H1 (cell line): ENCODE data around the gene VWA3B. TPM values are rescaled to one million over a fixed set of nuclear protein-coding genes. Genes with fewer than 3 reads are reported as not detected.

Experiments used
- CTCF ChIA-PET: fragments of 300-600 bp; sonication (Branson Sonifier 250); formaldehyde crosslinking; loops from one replicate; lab custom pipeline; 2021; ENCODE audit not compliant: partially characterized antibody; lab: Charles Lee
- POLR2A ChIA-PET: fragments of 300-600 bp; sonication (Branson Sonifier 250); formaldehyde crosslinking; loops from one replicate; lab custom pipeline; 2021; ENCODE audit warnings: inconsistent platforms; ENCODE audit not compliant: partially characterized antibody; lab: Charles Lee
- DNase-seq, 2 experiments: peaks; one replicate each; pipeline versions ENCODE4 v3.0.0 to v3.0.0-alpha.2; 2010 to 2022; ENCODE audit warnings: low spot score in 2 of 2, low read depth in 1 of 2, mixed read lengths in 1 of 2
- FAIRE-seq: peaks from 2 replicates; lab custom pipeline; 2011; peaks lifted over from hg19 to GRCh38; lab: Jason Lieb, UNC
- H2AFZ ChIP-seq: 2 replicates; pipeline ENCODE4 v1.8.1; 2012; ENCODE audit warnings: low read length, inconsistent platforms
- H2AK5ac ChIP-seq: 2 replicates; pipeline ENCODE4 v1.6.1; 2013; ENCODE audit warnings: low read depth, low read length
- H2BK120ac ChIP-seq: replicated peaks from 2 replicates; pipeline ENCODE3; 2013; ENCODE audit warnings: low read depth, low read length, inconsistent platforms
- H2BK12ac ChIP-seq: 2 replicates; pipeline ENCODE4 v1.6.1; 2013; ENCODE audit warnings: low read depth, low read length
- H2BK15ac ChIP-seq: 2 replicates; pipeline ENCODE4 v1.6.1; 2013; ENCODE audit warnings: low read length
- H2BK20ac ChIP-seq: 2 replicates; pipeline ENCODE4 v1.6.1; 2013; ENCODE audit warnings: low read length
- H2BK5ac ChIP-seq: 2 replicates; pipeline ENCODE4 v1.6.1; 2013; ENCODE audit warnings: low read depth, low read length
- H3K14ac ChIP-seq: 2 replicates; pipeline ENCODE4 v1.6.1; 2013; ENCODE audit warnings: inconsistent platforms; ENCODE audit not compliant: insufficient read length
- H3K18ac ChIP-seq: 2 replicates; pipeline ENCODE4 v1.6.1; 2013; ENCODE audit warnings: low read length; ENCODE audit errors: extremely low read depth
- H3K23ac ChIP-seq: 2 replicates; pipeline ENCODE4 v1.6.1; 2013; ENCODE audit warnings: inconsistent platforms; ENCODE audit not compliant: insufficient read length
- H3K23me2 ChIP-seq: 2 replicates; pipeline ENCODE4 v1.6.1; 2013; ENCODE audit warnings: low read depth, low read length
- H3K27ac ChIP-seq: 2 replicates; pipeline ENCODE4 v1.6.1; 2011; ENCODE audit warnings: low read depth, low read length, inconsistent platforms
- H3K27me3 ChIP-seq, 4 experiments: replicated peaks in 1 of 4; 1 replicate in 1 of 4; 2 replicates in 3 of 4; pipeline versions ENCODE4 v1.6.1 to v1.8.1; 2011 to 2013; ENCODE audit warnings: low read length in 3 of 4, mild to moderate bottlenecking in 3 of 4, inconsistent platforms in 2 of 4, mixed read lengths in 2 of 4, moderate library complexity in 1 of 4; ENCODE audit not compliant: control insufficient read depth in 3 of 4, insufficient read depth in 3 of 4; ENCODE audit errors: extremely low read depth in 1 of 4
- H3K36me3 ChIP-seq, 4 experiments: 2 replicates each; pipeline versions ENCODE4 v1.6.1 to v1.8.1; 2011 to 2013; ENCODE audit warnings: mild to moderate bottlenecking in 4 of 4, low read length in 3 of 4, moderate library complexity in 2 of 4, control low read depth in 1 of 4, inconsistent platforms in 1 of 4; ENCODE audit not compliant: insufficient read depth in 4 of 4, control insufficient read depth in 2 of 4
- H3K4ac ChIP-seq: replicated peaks from 2 replicates; pipeline ENCODE3; 2013; ENCODE audit warnings: low read length, low read depth, mixed read lengths, inconsistent platforms; ENCODE audit not compliant: insufficient read length
- H3K4me1 ChIP-seq, 4 experiments: replicated peaks in 1 of 4; 1 replicate in 1 of 4; 2 replicates in 3 of 4; pipeline versions ENCODE4 v1.6.1 to v1.8.1; 2011 to 2013; ENCODE audit warnings: low read length in 3 of 4, inconsistent platforms in 2 of 4, mixed read lengths in 1 of 4; ENCODE audit not compliant: insufficient read depth in 4 of 4, control insufficient read depth in 3 of 4
- H3K4me2 ChIP-seq, 2 experiments: 2 replicates each; pipeline versions ENCODE4 v1.6.1 to v1.8.1; 2011 to 2013; ENCODE audit warnings: low read depth in 2 of 2, low read length in 2 of 2, control low read depth in 1 of 2, inconsistent platforms in 1 of 2, mild to moderate bottlenecking in 1 of 2; ENCODE audit not compliant: insufficient read depth in 1 of 2
- H3K4me3 ChIP-seq, 4 experiments: fragments of 200-600, 300-600 bp in 1 of 4; sonication (generic), shearing (Covaris generic), sonication (Bioruptor Twin) in 1 of 4; 2 replicates each; pipeline versions ENCODE4 v1.5.1 to v1.8.1; 2011 to 2016; ENCODE audit warnings: low read length in 4 of 4, low read depth in 3 of 4, control low read depth in 2 of 4, inconsistent platforms in 2 of 4, mild to moderate bottlenecking in 2 of 4, mixed read lengths in 1 of 4, moderate library complexity in 1 of 4; ENCODE audit not compliant: insufficient read depth in 2 of 4; ENCODE audit errors: extremely low read depth in 1 of 4
- H3K56ac ChIP-seq: replicated peaks from 2 replicates; pipeline ENCODE3; 2013; ENCODE audit warnings: low read depth, mild to moderate bottlenecking, mixed read lengths, low read length, inconsistent platforms; ENCODE audit not compliant: insufficient read length
- H3K79me1 ChIP-seq: 2 replicates; pipeline ENCODE4 v1.6.1; 2013; ENCODE audit warnings: low read depth, low read length, control low read depth
- H3K79me2 ChIP-seq, 2 experiments: 2 replicates each; pipeline versions ENCODE4 v1.6.1 to v1.8.1; 2012 to 2013; ENCODE audit warnings: low read length in 2 of 2, mild to moderate bottlenecking in 2 of 2, inconsistent platforms in 1 of 2; ENCODE audit not compliant: insufficient read depth in 2 of 2, control insufficient read depth in 1 of 2
- H3K9ac ChIP-seq, 4 experiments: replicated peaks in 1 of 4; 1 replicate in 1 of 4; 2 replicates in 3 of 4; pipeline versions ENCODE4 v1.6.1 to v1.8.1; 2011 to 2013; ENCODE audit warnings: low read depth in 3 of 4, low read length in 3 of 4, control low read depth in 2 of 4, mild to moderate bottlenecking in 2 of 4, moderate library complexity in 2 of 4, inconsistent platforms in 1 of 4; ENCODE audit errors: extremely low read depth in 1 of 4
- H3K9me3 ChIP-seq, 2 experiments: 2 replicates each; pipeline versions ENCODE4 v1.6.1 to v1.8.1; 2012 to 2013; ENCODE audit warnings: mild to moderate bottlenecking in 2 of 2, moderate library complexity in 2 of 2, control low read depth in 1 of 2, inconsistent platforms in 1 of 2, low read depth in 1 of 2, low read length in 1 of 2, mixed read lengths in 1 of 2; ENCODE audit not compliant: insufficient read depth in 2 of 2
- H4K20me1 ChIP-seq, 2 experiments: replicated peaks in 1 of 2; 2 replicates each; pipeline versions ENCODE3 to v1.8.1; 2011 to 2013; ENCODE audit warnings: inconsistent platforms in 2 of 2, low read length in 2 of 2, mild to moderate bottlenecking in 1 of 2; ENCODE audit not compliant: insufficient read depth in 2 of 2, control insufficient read depth in 1 of 2
- H4K5ac ChIP-seq: 2 replicates; pipeline ENCODE4 v1.6.1; 2013; ENCODE audit warnings: low read length, low read depth, mixed read lengths, inconsistent platforms; ENCODE audit not compliant: insufficient read length
- H4K8ac ChIP-seq: 2 replicates; pipeline ENCODE4 v1.8.0; 2013; ENCODE audit warnings: mild to moderate bottlenecking, moderate library complexity, low read length, inconsistent platforms; ENCODE audit not compliant: insufficient read depth; ENCODE audit errors: extremely low read depth
- H4K91ac ChIP-seq: replicated peaks from 2 replicates; pipeline ENCODE3; 2013; ENCODE audit warnings: low read length, mixed read lengths, inconsistent platforms; ENCODE audit not compliant: insufficient read length
- CEBPB ChIP-seq: IDR thresholded peaks from 2 replicates; pipeline ENCODE4 v1.6.1; 2012; ENCODE audit warnings: low read depth, low read length
- CTBP2 ChIP-seq: IDR thresholded peaks from 2 replicates; pipeline ENCODE4 v1.7.0; 2011; ENCODE audit warnings: borderline replicate concordance, mild to moderate bottlenecking, moderate library complexity, mixed read lengths, low read length; ENCODE audit not compliant: insufficient read depth, insufficient read length
- CTCF ChIP-seq, 3 experiments: IDR thresholded peaks; 1 replicate in 2 of 3; 2 replicates in 1 of 3; pipeline versions ENCODE4 v1.5.1 to v1.6.1; 2011; ENCODE audit warnings: low read length in 3 of 3, mild to moderate bottlenecking in 3 of 3, inconsistent platforms in 2 of 3, low read depth in 1 of 3, moderate library complexity in 1 of 3; ENCODE audit not compliant: insufficient read depth in 1 of 3; ENCODE audit errors: control extremely low read depth in 1 of 3
- RAD21 ChIP-seq, 2 experiments: IDR thresholded peaks in 1 of 2; conservative IDR thresholded peaks in 1 of 2; 2 replicates each; pipeline ENCODE4 v1.6.1; 2011; ENCODE audit warnings: low read depth in 2 of 2, low read length in 2 of 2, improper control_type of control experiment in 1 of 2, inconsistent platforms in 1 of 2, mild to moderate bottlenecking in 1 of 2, moderate library complexity in 1 of 2
- WGBS, 2 experiments: shearing (Covaris generic) in 1 of 2; methylation state at CpG; one replicate each; pipeline versions ENCODE4 v1.1.6 to v1.1.7; 2013 to 2015; ENCODE audit warnings: low lambda C conversion rate in 2 of 2, mixed read lengths in 2 of 2, inconsistent platforms in 1 of 2, low coverage in 1 of 2, missing lambda C conversion rate in 1 of 2; ENCODE audit not compliant: insufficient replicate concordance in 2 of 2, insufficient coverage in 1 of 2, insufficient read length in 1 of 2; ENCODE audit errors: extremely low coverage in 1 of 2, missing lambda C conversion rate in 1 of 2; 5-methylcytosine and 5-hydroxymethylcytosine counted together
- polyA plus RNA-seq, 7 experiments: library from polyadenylated mRNA; depleted of rRNA in 3 of 7; stranded (reverse) in 5 of 7; unstranded in 2 of 7; fragments of >200 nt in 5 of 7; fragments of 200-250 nt in 2 of 7; gene quantifications; 1 replicate in 5 of 7; 2 replicates in 1 of 7; 4 replicates in 1 of 7; pipeline versions ENCODE4 v1.2.1 to v1.2.3, GENCODE V29; 2011 to 2013; ENCODE audit warnings: missing spikeins in 2 of 7, mixed read lengths in 2 of 7
- total RNA-seq: library from RNA; stranded (reverse); fragmentation: NEBNext Ultra II Directional; extraction: Animal tissue kit (Norgen Biotek cat#: 25700); gene quantifications from 2 replicates; pipeline ENCODE4 v1.2.1, GENCODE V29; 2021

The VWA3B gene
- total and polyA plus RNA-seq, 2 of the 8 experiments (the other 6 are each of a cell fraction or from before 2014, with no cell fraction given): not detected

- Histone ChIP-seq H4K91ac (no peak overlapping the region), H2BK20ac (no peak overlapping the region), H3K79me2 (no peaks in the 10 kb centered on the region), H3K14ac (no peak overlapping the region), H2BK120ac (no peak overlapping the region), H2AK5ac (no peak overlapping the region), H3K27ac (no peak overlapping the region), H3K23ac (no peak overlapping the region), H3K79me1 (no peaks in the 10 kb centered on the region), H3K9ac (no peak overlapping the region), H3K36me3 (no peaks in the 10 kb centered on the region), H3K23me2 (no peaks in the 10 kb centered on the region), H2BK12ac (no peak overlapping the region), H3K18ac (no peak overlapping the region; the same call in 1 of the 2 replicates), H3K9me3 (peaks cover 0 to 3% of the 10 kb centered on the region in 2 experiments; a peak in 1 of 4 replicates), H3K56ac (no peak overlapping the region), H3K27me3 (no peaks in the 10 kb centered on the region), H3K4me1 (peaks cover 0 to 3% (median 0%) of the 10 kb centered on the region in 4 experiments; a peak in 1 of 7 replicates), H2AFZ (peak overlapping the region; percentile 81), H2BK5ac (no peak overlapping the region), H4K20me1 (no peaks in the 10 kb centered on the region), H2BK15ac (no peak overlapping the region), H4K8ac (no peak overlapping the region), H3K4ac (no peak overlapping the region), H3K4me3 (no peak overlapping the region), H4K5ac (no peak overlapping the region), H3K4me2 (no peak overlapping the region)
- DNase-seq (no peak), FAIRE-seq (peak; percentile 93)
- ChIA-PET CTCF (interaction anchor here (0.5 to 3.5 kb wide), 52 partner anchors 10 to 572 kb away, joined by 3 to 25 read pairs (median 4); no protein-coding TSS in a partner anchor), POLR2A (interaction anchor here (0.8 kb wide), 1 partner anchor 118 kb away, joined by 3 read pairs; no protein-coding TSS in a partner anchor)
- no peak for TF ChIP-seq CTBP2
- peak; percentile 74 to 83 for TF ChIP-seq RAD21 (IDR thresholded peaks at IDR 0.05 in 1 of 2, conservative IDR thresholded peaks at IDR 0.05 in 1 of 2; ENCODE audit: low read depth in 2 of 2, low read length in 2 of 2)
- peak; percentile 51 for TF ChIP-seq CEBPB
- TF ChIP-seq CTCF (IDR thresholded peaks at IDR 0.05; ENCODE audit: control extremely low read depth in 1 of 3, insufficient read depth in 1 of 3, low read depth in 1 of 3, low read length in 3 of 3): peak in 2 of 3 experiments; percentile 64 to 72; a peak in 3 of 4 replicates
- WGBS, 2 experiments: 42% methylated on average over 2 of the region's 2 CpGs; no CpG with 5 or more reads in 1 of the 2 experiments
These were observed 182.3 kb downstream of the VWA3B start for GRCh38 chr2:98269274-98269673.
